Lower leg skin (tissue), 3 donors: ENCODE data around the gene PCNX1.

Source experiments
- POLR2A ChIP-seq, 2 donors: fragments of 450-650 bp; IDR thresholded peaks; one replicate each; pipeline ENCODE4 v1.6.1; 2016 to 2017; ENCODE audit warnings: antibody characterized with exemption in 2 of 2, mild to moderate bottlenecking in 1 of 2, moderate library complexity in 1 of 2
- TF ChIP-seq, protein P1 (sequence below), 3 donors: fragments of 450-650 bp; IDR thresholded peaks; one replicate each; pipeline ENCODE4 v1.5.1; 2016; ENCODE audit warnings: antibody characterized with exemption in 3 of 3, mild to moderate bottlenecking in 3 of 3, moderate library complexity in 2 of 3

DNA sequence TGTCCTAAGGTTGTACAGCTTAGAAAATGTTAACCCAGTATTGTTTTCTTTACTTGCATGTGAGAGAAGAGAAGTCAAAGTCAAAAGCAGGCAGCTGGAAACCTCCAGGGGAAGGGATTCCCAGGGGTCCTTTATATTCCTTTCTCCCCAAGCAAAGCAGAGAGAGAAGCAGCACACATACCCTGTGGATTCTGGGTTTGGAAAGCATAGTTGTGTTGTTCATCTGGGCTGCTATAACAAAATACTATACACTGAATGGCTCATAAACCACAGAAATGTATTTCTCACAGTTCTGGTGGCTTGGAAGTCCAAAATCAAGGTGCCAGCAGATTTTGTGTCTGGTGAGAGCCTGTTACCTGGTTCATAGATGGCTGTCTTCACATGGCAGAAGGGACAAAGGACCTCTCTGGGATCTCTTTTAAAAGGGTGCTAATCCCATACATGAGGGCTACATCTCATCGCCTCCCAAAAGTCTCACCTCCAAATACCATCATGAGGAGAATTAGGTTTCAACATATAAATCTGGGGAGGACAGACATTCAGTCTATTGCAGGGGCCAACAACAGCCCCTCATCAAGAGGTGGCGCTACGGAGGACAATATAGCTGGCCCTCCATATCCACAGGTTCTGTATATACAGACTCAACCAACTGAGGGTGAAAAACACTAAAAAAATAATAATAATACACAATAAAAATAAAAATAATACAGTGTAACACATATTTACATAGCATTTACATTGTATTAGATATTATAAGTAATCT, 19.3 kb upstream of the PCNX1 start:
- TF ChIP-seq, protein P1, sequence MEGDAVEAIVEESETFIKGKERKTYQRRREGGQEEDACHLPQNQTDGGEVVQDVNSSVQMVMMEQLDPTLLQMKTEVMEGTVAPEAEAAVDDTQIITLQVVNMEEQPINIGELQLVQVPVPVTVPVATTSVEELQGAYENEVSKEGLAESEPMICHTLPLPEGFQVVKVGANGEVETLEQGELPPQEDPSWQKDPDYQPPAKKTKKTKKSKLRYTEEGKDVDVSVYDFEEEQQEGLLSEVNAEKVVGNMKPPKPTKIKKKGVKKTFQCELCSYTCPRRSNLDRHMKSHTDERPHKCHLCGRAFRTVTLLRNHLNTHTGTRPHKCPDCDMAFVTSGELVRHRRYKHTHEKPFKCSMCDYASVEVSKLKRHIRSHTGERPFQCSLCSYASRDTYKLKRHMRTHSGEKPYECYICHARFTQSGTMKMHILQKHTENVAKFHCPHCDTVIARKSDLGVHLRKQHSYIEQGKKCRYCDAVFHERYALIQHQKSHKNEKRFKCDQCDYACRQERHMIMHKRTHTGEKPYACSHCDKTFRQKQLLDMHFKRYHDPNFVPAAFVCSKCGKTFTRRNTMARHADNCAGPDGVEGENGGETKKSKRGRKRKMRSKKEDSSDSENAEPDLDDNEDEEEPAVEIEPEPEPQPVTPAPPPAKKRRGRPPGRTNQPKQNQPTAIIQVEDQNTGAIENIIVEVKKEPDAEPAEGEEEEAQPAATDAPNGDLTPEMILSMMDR (IDR thresholded peaks at IDR 0.05), result no peak
- no peak for TF ChIP-seq POLR2A (IDR thresholded peaks at IDR 0.05)
